NCI-H2196 (cell line): Measurements from ENCODE around the gene NLRP3.
"Not testable (repeated sequence)": the region's sequence is repeated elsewhere in the genome, so short reads cannot be mapped to it uniquely, and the experiment has no call there.

Experiments used
- DNase-seq: peaks from one replicate; lab custom pipeline; 2025; ENCODE audit not compliant: unreplicated experiment; lab: John Stamatoyannopoulos, UW

NLRP3 gene

GRCh38 chr1:247468481-247469140, 52.6 kb downstream of the NLRP3 start:
- DNase-seq: no peak

GRCh38 chr1:247469141-247469535, 53.2 kb downstream of the NLRP3 start:
- DNase-seq: no peak

- DNase-seq: not testable (repeated sequence)
Measured at GRCh38 chr1:247470942-247471429, 55.0 kb downstream of the NLRP3 start.

- no peak for DNase-seq
Measured at GRCh38 chr1:247471445-247472016, 55.6 kb downstream of the NLRP3 start.

- DNase-seq: no peak
Measured at GRCh38 chr1:247472035-247472434, 56.1 kb downstream of the NLRP3 start.

- DNase-seq: no peak
Measured at GRCh38 chr1:247474367-247474766, 58.4 kb downstream of the NLRP3 start.

- no peak for DNase-seq
Measured at GRCh38 chr1:247475793-247476192, 59.8 kb downstream of the NLRP3 start.

- not testable (repeated sequence) for DNase-seq
Measured at GRCh38 chr1:247476328-247477058, 60.5 kb downstream of the NLRP3 start.

GRCh38 chr1:247482747-247483146, 66.8 kb downstream of the NLRP3 start:
- no peak for DNase-seq

- no peak for DNase-seq
Measured at GRCh38 chr1:247487057-247487456, 71.1 kb downstream of the NLRP3 start.

- DNase-seq: no peak
Measured at GRCh38 chr1:247491328-247491727, 75.4 kb downstream of the NLRP3 start.

- DNase-seq: no peak
Measured at GRCh38 chr1:247493106-247493505, 77.1 kb downstream of the NLRP3 start.

GRCh38 chr1:247494767-247495166, 78.8 kb downstream of the NLRP3 start:
- no peak for DNase-seq

- DNase-seq: no peak
Measured at GRCh38 chr1:247496581-247497285, 80.8 kb downstream of the NLRP3 start.
